OCI-LY7 (cell line): ENCODE data around the gene PPP2R1B.

Source experiments
- CTCF ChIP-seq: fragments of 200-600 bp; sonication (generic); conservative IDR thresholded peaks from 2 replicates; pipeline ENCODE4 v1.5.1; 2014; ENCODE audit warnings: mild to moderate bottlenecking, antibody characterized with exemption, low read length, moderate library complexity, mixed read lengths
- EZH2phosphoT487 ChIP-seq: fragments of 200-600 bp; sonication (generic); IDR thresholded peaks from 2 replicates; pipeline ENCODE4 v1.6.1; 2018; ENCODE audit warnings: low read depth, borderline replicate concordance, mild to moderate bottlenecking, mixed run types, antibody characterized with exemption, low read length, moderate library complexity, mixed read lengths

- TF ChIP-seq CTCF, result no peak
- no peak for TF ChIP-seq EZH2phosphoT487
Measured at GRCh38 chr11:111697933-111698371, 68.2 kb downstream of the PPP2R1B start.
